ENCODE measurements around the gene ATP7B.

Gene ATP7B

GRCh38 chr13:51894239-51894638, 117.0 kb downstream of the ATP7B start:
- DNase-seq (ENCODE audit: low spot score): no peak

DNA sequence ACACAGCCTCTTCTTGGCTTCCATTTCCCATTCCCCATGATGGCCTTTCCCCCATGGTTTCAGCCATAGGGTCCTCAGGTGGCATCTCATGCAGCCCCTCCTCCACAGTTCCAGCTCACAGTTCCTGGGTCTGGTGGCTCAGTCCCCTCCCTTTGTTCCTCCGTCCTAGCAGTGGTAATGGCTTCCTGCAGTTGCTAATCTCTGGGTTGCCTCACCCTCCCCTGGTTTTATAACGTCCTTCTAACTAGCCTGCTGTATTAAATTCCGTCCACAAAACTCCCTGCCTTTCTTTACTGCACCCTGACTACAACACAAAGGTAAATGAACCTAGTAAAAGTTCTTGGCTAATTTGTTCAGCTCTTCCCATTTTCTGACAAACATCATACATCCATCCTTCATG, 118.6 kb downstream of the ATP7B start:
- DNase-seq (ENCODE audit: low spot score): no peak

GRCh38 chr13:51887468-51887867, 123.8 kb downstream of the ATP7B start:
- no peak for DNase-seq (ENCODE audit: low spot score)

DNA sequence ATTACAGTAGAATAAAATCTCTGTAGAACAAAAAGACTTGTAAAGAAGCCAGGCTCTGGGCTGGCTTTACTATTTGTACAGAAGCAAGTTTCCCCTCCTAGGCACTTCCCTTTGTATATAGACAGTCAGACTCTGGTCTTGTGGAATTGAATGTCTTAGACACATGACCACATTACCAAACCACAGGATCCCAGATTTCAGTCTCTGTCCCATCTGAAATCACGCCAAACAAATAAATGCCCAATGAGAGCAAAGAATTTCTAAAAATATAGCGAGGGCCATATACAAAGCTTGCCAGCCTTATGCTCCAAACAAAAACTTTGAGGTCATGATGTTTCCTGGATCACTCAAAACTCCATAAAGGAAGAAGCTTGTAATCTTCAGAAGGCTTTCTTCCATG, 125.6 kb downstream of the ATP7B start:
- DNase-seq (ENCODE audit: low spot score): no peak

- no peak for DNase-seq (ENCODE audit: low spot score)
Measured at GRCh38 chr13:51883226-51883600, 128.0 kb downstream of the ATP7B start.

Data from AG08395 (cell line).